GM13977 (cell line): ENCODE data around the gene LYPD4.
"Not testable (repeated sequence)": the region's sequence is repeated elsewhere in the genome, so short reads cannot be mapped to it uniquely, and the experiment has no call there.

Experiments used
- DNase-seq: peaks from one replicate; pipeline ENCODE4 v3.0.0; 2012; ENCODE audit warnings: low spot score
- CTCF ChIP-seq: IDR thresholded peaks from 2 replicates; pipeline ENCODE4 v1.5.1; 2012; ENCODE audit warnings: mild to moderate bottlenecking, control low read depth; ENCODE audit not compliant: insufficient read depth; ENCODE audit errors: extremely low read depth, missing control alignments
- in situ Hi-C: fragments of 300-500 bp; cut with MboI; formaldehyde crosslinking; loops from one replicate; pipeline ENCODE4 v1.12.0; 2022; ENCODE audit warnings: low sequenced_read_pairs, low pct_unique_long_range_greater_than_20kb, mixed read lengths, inconsistent platforms; ENCODE audit not compliant: unreplicated experiment

Gene LYPD4

DNA sequence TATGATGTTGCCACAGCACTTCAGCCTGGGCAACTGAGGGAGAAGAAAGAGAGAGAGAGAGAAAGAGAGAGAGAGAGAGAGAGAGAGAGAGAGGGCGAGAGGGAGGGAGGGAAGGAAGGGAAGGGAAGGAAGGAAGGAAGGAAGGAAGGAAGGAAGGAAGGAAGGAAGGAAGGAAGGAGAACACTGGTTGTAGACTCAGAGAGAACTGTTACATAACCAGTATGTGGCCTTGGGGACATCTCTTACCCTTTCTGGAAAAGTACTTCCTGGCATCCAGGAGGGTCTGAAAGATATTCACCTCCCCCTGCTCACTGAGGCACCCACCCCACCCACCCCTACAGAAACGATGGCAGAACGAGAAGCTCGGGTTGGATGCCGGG lies 35.8 kb upstream of the LYPD4 start:
- in situ Hi-C loops, result no loop called here

DNA sequence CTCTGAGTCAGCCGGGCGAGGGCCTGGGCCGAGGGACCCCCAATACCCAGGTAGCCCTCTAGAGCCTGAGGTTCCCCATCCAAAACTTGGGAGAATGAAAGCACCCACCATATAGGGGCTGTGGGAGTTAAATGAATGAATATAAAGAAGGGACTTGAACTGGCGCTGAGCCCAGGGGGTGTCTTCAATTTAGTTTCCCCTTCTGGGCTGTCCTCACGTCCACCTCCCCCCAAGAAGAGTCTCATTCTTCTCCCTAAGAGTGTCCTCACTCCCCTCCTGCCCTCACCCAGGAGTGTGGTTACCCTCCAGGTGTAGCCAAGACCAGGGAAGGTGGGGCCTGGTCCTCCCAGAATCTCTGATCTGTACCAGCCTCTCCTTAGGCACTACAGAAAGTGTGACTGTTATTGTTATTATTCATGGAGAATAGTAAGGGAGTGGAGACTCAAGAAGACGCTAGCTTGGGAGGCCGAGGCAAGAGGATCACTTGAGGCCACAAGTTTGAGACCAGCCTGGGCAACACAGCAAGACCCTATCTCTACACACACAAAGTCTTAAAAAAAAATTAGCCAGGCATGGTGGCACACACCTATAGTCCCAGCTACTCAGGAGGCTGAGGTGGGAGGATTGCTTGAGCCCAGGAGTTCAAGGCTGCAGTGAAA lies 35.3 kb upstream of the LYPD4 start:
- TF ChIP-seq CTCF, result no peak
- in situ Hi-C loops, result no loop called here
- no peak for DNase-seq

More for the DNA sequence above, 35.8 kb upstream of the LYPD4 start:
- DNase-seq, result no peak
- no peak for TF ChIP-seq CTCF

GRCh38 chr19:41879080-41879479 lies 34.6 kb upstream of the LYPD4 start:
- in situ Hi-C loops, result no loop called here
- no peak for TF ChIP-seq CTCF
- no peak for DNase-seq

DNA sequence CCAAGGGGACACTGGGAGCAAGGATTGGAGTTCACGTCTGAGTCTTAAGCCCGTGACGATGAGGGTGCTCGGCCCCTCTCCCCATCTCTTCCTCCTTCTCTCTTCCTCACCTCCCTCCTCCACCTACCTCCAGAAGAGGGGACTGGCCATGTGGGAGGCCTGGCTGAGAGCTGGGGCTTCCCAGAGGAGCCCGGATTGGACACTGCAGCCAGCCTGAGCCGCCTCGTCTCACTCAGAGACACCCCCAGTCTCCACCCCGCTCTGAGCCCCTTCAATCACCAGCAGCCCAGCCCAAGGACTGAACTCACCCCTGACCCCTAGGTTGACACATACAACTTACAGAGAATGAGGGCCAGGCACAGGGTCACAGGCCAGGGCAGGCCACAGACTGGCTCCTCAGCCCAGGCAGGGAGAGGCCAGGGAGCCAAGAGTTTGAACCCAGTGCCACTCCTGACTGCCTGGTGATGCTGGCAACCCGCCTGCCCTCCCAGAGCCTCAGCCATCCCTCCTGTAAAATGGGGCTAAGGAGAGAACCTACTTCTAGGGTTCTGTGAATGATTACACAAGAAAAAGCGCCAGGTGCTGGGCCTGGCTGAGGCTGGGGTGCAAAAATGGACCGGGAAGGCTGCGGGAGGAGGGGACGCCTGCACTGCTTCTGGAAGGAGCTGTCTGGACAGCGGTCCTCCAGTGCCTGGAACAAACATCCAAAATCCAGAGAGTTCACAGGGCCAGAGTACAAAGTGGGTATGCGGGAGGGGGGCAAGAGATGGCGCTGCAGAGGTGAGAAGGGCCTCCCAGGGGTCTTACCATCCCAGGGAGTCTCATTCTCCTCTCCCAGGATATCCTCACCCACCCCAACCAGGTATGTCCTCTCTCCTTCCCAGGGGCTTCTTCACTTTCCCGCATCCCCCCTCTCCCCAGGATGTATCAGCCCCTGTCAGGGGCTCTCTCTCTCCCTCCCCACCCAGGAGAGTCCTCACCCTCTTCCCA lies 33.7 kb upstream of the LYPD4 start:
- TF ChIP-seq CTCF, result no peak

GRCh38 chr19:41876847-41877832 lies 32.7 kb upstream of the LYPD4 start, which contains the start of gene CD79A:
Gene CD79A, plus strand, starts transcription at chr19:41877279. Its CDS starts 26 bp downstream, at chr19:41877305.
- in situ Hi-C loops, result no loop called here
- TF ChIP-seq CTCF, result no peak
- peak; percentile 85 for DNase-seq

More for the DNA sequence above, 33.7 kb upstream of the LYPD4 start:
- in situ Hi-C loops, result no loop called here
- DNase-seq, result peak; percentile 66

GRCh38 chr19:41875973-41876372 lies 31.5 kb upstream of the LYPD4 start:
- DNase-seq, in situ Hi-C loops: not testable (repeated sequence)
